Kasumi-1 (cell line): Measurements from ENCODE around the gene STK39.
"Not testable (repeated sequence)": the region's sequence is repeated elsewhere in the genome, so short reads cannot be mapped to it uniquely, and the experiment has no call there.

Source experiments
- DNase-seq, 2 experiments: peaks; one replicate each; lab custom pipeline; 2025; lab: John Stamatoyannopoulos, UW

The STK39 gene

GRCh38 chr2:168087401-168087800 lies 160.0 kb downstream of the STK39 start:
- no peak for DNase-seq

- DNase-seq = no peak
These were observed 160.5 kb downstream of the STK39 start for GRCh38 chr2:168086851-168087250.

- DNase-seq = no peak
These were observed 161.5 kb downstream of the STK39 start for GRCh38 chr2:168085801-168086361.

DNA sequence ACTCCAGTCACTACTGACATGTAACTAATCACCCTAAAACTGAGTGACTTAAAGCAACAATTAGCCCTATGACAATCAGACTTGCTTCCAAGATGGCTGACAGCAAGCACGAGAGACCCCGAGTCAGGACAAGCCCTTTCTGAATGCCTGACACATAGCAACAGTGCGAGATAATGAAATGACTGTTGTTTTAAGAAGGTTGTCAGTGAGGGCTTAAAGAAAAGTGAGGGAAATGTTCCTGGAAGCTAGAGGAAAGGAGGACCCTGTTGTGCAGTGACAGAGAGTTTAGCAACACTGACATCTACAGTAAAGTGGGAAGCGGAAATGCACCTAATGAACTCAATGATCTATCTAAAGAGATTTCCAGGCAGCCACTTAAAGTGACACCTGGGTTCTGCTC lies 163.1 kb downstream of the STK39 start:
- no peak for DNase-seq

DNA sequence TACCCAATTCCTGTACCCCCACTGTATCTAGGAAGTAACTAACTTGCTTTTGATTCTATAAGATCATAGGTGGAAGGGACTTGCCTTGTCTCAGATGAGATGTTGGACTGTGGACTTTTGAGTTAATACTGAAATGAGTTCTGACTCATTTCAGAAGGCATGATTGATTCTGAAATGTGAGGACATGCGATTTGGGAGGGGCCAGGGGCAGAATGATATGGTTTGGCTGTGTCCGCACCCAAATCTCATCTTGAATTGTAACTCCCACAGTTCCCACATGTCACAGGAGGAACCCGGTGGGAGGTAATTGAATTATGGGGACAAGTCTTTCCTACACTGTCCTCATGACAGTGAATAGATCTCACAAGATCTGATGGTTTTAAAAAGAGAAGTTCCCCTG lies 165.9 kb downstream of the STK39 start:
- DNase-seq = not testable (repeated sequence)

DNA sequence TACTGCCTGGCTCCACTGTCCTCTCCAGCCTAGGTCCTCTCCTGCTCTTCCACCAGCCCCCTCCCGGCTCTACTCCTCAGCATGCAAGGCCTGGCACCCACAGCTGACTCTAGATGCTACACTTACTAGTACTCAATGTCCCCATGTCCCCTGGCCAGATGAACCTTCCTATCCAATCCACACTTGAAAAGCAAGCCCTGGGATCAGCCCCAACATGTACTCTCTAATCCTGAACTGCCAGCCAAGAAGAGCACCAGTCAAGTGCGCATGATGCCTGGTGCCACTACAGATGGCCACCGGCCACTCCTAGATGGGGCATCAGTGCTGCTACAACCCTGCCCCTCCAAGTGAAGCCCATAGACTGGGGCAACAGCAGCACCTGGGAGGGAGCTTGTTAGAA lies 168.2 kb downstream of the STK39 start:
- no peak for DNase-seq

GRCh38 chr2:168076731-168077130 lies 170.7 kb downstream of the STK39 start:
- no peak for DNase-seq

DNA sequence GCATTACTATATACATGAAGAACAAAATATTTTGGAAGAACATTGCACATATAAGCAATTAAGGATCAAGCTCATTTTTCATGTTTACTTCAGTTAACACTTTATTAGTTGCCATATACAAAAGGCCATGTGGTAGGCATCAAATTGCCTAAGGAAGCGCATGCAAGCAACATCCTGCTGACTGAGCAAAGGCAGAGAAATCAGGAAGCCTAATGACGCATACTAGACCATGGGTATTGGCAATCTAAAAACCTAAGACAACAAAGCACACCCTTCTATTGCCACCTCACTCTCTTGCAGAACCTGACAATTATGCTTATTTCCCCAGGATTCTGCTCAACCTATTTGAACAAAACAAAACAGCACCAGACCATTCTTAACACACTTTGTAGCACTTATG lies 171.9 kb downstream of the STK39 start:
- no peak for DNase-seq

- DNase-seq = no peak
These were observed 174.6 kb downstream of the STK39 start for GRCh38 chr2:168072626-168073303.

DNA sequence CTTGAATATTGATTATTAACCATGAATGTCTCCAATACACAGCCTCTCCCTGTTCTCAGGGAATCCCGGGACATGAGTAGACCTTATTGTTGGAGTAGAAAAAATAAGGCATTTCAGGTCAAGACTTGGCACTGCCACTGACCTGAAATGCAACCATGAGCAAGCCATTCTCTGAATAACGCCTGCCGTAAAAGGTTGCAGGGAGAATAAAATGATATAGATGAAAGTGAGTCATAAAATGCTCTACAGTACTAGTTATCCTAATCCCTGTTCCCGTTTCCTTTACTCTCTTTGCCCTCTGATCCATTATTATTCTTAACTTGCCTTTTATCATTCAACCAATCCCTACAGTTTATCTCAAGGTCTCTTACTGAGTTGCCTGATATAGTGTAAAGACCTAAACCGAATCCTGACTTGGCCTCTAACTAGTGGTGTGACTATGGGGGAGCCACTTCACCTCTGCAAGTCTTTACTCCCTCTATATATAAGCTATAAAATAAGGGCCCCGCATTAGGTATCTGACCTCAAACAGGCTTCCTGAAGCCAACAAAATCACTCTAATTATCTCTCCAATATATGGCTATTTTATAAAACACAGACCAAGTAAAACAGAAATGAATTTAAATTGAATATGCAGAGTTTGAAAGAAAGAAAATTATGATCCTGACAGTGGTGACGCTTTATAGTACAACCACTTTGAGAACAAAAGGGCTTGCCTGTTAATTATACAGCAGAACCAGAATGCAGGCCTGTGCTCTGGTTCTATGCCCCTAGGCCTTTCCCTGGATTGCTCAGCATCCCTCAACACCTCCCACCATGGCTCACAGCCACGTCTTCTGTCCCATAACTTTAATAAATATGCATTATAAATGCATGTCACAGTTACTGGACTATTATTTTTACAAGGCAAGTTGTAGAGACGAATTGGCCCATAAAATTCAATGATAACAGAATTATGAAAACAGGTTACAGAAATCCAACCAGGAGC lies 183.1 kb downstream of the STK39 start:
- no peak for DNase-seq

- DNase-seq = no peak
These were observed 184.5 kb downstream of the STK39 start for GRCh38 chr2:168062936-168063335.

DNA sequence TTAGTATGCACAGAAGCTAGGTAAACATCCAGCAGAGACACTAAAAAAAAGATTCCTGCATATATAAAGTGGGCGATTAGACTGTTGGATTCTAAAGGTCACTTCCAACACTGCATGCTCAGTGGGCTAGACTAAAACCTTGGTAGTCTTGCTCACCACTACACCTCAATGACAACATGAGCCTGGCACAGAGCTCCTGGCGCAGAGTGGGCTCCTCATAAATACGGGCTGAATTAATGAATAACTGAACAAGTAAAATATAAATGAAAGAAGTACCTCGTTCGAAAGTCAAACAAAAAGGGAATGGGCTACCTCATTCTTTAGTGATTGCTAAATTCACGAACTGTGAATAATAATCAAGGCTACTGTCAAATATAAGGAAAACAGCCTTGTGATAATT lies 185.3 kb downstream of the STK39 start:
- DNase-seq = no peak

GRCh38 chr2:168060986-168061750 lies 186.2 kb downstream of the STK39 start:
- no peak for DNase-seq

- no peak for DNase-seq
These were observed 187.6 kb downstream of the STK39 start for GRCh38 chr2:168059758-168060157.

DNA sequence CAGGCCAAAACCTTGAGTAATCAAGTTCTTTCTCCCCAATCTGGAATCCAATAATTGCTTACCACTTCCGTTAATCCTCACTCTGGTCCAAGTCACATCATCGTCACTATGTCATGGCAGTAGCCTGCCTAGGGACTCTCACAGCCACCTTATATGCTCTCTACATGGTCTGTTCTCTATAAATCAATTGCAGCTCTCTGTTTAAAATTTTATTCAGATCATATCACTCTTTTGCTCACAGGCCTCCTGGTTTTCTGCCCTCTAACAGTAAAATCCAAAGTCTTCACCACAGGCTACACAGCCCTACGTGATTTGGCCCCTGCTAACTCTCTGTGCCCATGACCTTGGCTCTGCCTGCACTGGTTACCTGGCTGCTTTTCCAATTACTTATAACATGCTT lies 188.7 kb downstream of the STK39 start:
- no peak for DNase-seq

DNA sequence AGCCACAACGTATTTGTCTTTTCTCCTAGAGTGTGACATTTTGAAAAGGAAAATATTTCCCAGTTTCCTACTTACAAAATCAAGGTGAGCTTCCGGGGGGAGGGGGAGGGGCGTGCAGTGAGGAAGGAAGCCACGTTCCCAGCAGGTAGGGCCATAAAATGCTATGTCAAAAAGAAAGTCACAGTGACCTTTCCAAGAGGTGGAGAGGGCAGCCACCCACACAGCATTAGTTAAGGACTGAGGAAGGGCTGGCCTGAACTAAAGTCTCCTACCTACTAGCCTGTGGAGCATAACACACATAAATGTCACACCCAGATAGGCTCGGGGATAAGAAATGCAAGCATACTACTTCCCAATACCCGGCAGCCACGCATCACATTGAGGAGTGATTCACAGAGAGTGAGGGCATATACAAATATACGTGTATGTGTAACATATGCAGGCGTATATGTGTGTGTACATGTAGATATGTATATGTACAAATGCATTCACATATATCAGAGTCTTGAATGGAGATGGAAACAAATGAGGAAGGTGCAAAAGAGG lies 191.1 kb downstream of the STK39 start:
- DNase-seq = no peak

DNA sequence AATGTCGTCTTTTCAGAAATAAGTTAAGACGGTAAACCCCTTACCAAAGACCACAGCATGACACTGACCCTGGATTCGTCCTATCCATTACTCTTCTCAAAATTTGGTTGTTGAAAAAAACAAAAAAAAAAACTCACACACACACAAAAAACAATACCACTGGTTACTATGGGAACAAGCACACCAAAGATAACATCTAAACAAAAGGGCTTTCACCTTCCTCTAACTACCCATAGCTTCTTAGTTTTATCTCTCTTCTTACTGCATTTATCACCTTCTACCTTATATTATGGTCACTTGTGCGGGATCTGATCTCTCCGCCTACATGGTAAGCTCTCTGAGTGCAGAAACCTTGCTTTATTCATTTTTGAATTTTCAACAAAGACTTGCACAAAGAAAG lies 192.7 kb downstream of the STK39 start:
- no peak for DNase-seq

DNA sequence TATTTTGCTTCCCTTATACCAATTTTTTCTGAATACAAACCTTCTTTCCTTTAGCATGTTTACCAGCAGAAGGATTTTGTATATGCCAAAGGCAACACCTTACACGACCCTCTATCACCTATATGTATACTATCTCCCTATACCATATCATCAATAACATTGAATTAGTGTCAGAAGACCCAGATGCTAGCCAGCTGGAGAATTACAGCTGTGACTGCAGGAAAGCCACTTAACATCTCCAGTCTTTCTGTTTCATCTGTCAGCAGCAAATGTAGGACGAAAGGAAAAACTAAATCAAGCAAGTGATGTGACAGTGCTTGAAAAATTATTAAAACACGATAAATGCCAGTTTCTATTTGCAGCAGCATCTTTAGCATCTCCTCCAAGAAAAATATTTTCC lies 193.7 kb downstream of the STK39 start:
- DNase-seq = no peak

DNA sequence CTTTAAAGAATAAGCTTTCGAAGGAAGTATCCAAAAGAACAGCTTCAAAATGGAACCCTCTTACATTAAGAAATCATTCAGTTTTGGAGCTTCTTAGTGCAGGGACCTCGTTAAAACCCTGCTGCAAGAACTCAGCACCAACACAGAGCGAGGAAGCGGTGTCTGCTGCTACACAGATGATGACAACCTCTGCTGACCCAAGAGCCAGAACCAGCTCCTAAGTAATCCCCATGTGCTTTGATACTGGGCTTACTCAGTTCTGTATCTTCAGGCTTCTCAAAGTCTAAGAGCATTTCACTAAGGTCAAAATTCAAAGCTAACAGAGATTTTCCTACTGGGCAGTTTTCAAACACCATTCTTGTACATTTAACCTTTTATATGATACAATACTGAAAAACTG lies 194.6 kb downstream of the STK39 start:
- no peak for DNase-seq

DNA sequence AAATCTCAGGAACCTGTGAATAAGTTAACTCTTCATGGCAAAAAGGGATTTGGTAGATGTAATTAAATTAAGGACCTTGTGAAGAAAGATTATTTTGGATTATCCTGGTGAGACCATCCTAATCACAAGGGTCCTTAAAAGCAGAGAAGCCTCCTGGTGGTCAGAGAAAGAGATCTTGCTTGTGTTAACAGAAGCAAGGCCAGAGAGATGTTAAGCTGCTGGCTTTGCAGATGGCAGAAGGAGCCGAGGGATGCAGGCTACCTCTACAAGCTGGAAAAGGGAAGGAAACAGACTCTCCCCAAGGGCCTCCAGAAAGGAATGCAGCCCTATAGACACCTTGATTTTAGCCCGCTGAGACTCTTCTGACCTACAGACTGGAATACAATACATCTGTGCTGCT lies 197.0 kb downstream of the STK39 start:
- DNase-seq = no peak

DNA sequence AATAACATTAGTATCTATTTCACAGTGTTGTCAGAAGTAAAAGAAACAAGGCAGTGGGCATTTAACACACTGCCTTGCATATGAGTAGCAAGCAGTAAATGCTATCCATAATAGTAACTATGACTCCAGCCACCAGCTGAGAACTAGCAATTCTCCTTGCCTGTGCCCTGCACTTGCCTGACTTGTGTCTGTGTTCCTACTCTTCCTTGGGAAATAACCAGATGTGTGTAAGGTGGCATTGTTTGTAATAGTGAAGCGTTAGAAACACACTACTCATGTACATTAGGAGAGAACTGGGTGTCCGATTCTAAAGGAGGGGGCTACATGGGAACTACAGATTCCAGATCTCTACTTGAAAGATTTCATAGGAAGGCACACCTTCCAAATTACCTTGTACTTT lies 197.8 kb downstream of the STK39 start:
- DNase-seq = no peak
